GM08714 (cell line): ENCODE results near the gene FLNB.
"Not testable (repeated sequence)": the region's sequence is repeated elsewhere in the genome, so short reads cannot be mapped to it uniquely, and the experiment has no call there.

Experiments used
- H3K4me3 ChIP-seq: fragments of 200-500 bp; sonication (Bioruptor generic); 2 replicates; pipeline ENCODE4 v1.5.1; 2014; ENCODE audit warnings: mild to moderate bottlenecking, low read length, inconsistent platforms
- ZNF274 ChIP-seq: IDR thresholded peaks from 2 replicates; pipeline ENCODE4 v1.6.1; 2012; ENCODE audit warnings: mild to moderate bottlenecking, low read depth, low read length

The FLNB gene

GRCh38 chr3:58192069-58192468 lies 183.8 kb downstream of the FLNB start:
- H3K4me3 ChIP-seq, result no peak overlapping the region
- no peak for TF ChIP-seq ZNF274

GRCh38 chr3:58193682-58194407 lies 185.6 kb downstream of the FLNB start:
- TF ChIP-seq ZNF274, result no peak
- no peak overlapping the region for H3K4me3 ChIP-seq

- H3K4me3 ChIP-seq, result no peak overlapping the region
- TF ChIP-seq ZNF274, result no peak
These were observed 189.4 kb downstream of the FLNB start for GRCh38 chr3:58197588-58197987.

DNA sequence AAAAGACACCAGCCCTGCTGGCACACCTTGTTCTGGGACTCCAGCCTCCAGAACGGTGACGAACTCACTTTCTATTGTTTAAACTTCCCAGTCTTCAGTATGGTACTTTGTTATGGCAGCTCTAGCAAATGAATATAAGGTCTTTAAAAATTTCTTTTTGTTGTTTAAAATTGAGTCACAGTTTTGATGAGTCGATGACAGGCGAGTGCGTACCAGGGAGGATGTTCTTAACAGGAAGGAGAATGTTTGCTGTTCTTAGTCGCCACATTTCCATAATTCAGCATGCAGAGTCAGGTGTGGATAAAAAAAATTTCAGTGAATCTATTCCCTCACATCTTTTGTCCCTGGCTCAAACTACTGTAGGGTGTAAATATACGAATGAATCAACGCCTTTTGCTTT lies 190.1 kb downstream of the FLNB start:
- no peak overlapping the region for H3K4me3 ChIP-seq
- no peak for TF ChIP-seq ZNF274

GRCh38 chr3:58198804-58199203 lies 190.6 kb downstream of the FLNB start:
- no peak overlapping the region for H3K4me3 ChIP-seq
- TF ChIP-seq ZNF274, result no peak

- no peak for TF ChIP-seq ZNF274
- H3K4me3 ChIP-seq, result no peak overlapping the region; the same call in 1 of the 2 replicates
These were observed 192.0 kb downstream of the FLNB start for GRCh38 chr3:58200121-58200709.

DNA sequence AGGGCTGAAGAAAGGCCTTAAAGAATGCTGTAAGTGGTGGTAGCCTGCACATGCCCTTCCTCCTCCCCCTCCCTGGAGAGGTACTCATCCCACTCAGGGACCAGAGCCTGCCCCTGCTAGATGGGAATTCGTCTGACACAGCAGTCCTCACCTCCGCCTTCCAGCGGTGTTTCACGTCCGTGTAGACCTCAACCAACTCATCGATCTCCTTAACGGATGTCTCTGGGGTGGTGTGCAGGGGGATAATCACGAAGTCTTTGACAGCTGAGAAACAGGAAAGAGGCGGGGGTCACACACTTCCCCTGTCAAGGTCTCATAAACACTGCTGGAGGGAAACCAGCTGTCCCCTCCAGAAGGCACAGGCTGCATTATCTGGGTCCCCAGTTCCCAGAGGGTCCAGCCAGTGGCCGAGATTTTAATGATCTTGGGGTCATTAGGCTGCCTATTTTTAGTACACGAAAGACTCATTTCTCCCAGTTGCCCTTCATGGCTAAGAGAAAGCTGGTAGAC lies 192.7 kb downstream of the FLNB start:
- TF ChIP-seq ZNF274, result no peak
- H3K4me3 ChIP-seq, result peak overlapping the region; percentile 1; the same call in 1 of the 2 replicates

DNA sequence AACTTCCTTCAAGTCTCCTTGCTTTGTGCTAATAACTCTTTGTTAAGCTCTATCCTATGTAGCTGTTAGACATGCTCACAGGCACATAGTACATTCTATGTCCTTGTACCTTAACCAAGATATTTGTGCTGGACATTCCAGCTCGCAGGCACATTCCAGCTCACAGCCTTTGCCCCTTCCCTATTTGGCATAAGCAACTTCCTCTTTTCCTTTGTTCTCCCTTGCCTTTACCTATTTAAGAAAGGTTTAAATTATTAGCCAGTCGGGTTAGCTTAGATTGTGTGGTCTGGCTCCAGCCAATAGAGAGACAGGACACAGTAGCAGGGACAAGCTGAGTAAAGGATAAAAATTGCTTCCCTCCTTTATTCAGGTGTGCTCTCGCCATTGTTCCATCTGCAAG lies 193.2 kb downstream of the FLNB start:
- H3K4me3 ChIP-seq, result not testable (repeated sequence)

DNA sequence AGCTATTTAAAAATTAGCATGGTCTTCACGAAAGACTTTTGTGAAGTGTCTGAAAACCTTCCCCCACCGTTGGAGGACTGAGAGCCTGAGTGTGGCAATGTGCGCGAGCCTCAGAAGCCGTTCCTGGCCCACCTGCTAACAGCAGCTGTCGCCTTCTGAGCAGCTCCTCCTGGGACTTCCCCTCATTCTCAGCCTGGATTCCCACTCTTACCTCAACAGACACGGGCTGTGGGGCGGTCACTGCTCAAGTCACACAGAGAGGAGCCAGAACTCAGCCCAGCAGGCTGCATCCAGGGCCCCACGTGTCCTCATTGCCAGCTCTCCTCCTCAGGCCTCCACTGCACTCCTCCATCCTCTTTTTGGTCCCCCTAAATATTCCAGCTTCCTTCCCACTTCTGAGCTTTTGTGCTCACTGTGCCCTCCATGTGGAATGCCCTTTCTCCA lies 194.7 kb downstream of the FLNB start:
- H3K4me3 ChIP-seq, result no peak overlapping the region
- no peak for TF ChIP-seq ZNF274

DNA sequence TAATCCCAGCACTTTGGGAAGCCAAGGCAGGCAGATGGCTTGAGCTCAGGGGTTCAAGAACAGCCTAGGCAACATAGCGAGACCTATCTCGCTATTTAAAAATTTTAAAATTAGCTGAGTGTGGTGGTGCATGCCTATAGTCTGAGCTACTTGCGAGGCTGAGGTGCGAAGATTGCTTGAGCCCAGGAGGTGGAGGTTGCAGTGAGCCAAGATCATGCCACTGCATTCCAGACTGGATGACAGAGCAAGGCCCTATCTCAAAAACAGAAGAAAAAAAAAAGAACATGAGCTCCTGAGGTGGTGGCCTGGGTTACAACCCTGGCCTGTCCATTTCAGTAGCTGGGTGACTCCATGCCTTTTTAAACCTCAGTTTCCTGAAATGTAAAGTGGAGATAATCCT lies 195.3 kb downstream of the FLNB start:
- no peak overlapping the region for H3K4me3 ChIP-seq
- TF ChIP-seq ZNF274, result no peak

- TF ChIP-seq ZNF274, result no peak
- no peak overlapping the region for H3K4me3 ChIP-seq
These were observed 196.5 kb downstream of the FLNB start for GRCh38 chr3:58204720-58205119.

DNA sequence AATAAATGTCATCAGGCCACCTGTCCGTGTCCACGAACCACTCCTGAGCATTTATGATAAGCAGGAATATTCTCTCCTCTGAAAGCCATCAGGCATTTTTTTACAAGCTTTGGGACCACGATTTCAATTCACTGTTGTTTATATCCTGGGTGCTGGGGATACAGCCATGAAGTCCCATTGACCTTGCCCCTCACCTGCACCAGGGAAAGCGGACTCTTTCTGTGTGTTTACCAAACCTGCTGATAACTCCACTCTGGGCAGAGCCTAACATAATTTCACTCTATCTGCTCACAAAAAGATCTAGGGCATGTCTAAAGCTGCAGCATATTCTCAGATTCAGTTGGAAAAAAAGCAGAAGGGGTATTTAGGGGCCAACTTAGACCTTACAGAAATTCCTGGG lies 197.8 kb downstream of the FLNB start:
- no peak for TF ChIP-seq ZNF274
- no peak overlapping the region for H3K4me3 ChIP-seq

DNA sequence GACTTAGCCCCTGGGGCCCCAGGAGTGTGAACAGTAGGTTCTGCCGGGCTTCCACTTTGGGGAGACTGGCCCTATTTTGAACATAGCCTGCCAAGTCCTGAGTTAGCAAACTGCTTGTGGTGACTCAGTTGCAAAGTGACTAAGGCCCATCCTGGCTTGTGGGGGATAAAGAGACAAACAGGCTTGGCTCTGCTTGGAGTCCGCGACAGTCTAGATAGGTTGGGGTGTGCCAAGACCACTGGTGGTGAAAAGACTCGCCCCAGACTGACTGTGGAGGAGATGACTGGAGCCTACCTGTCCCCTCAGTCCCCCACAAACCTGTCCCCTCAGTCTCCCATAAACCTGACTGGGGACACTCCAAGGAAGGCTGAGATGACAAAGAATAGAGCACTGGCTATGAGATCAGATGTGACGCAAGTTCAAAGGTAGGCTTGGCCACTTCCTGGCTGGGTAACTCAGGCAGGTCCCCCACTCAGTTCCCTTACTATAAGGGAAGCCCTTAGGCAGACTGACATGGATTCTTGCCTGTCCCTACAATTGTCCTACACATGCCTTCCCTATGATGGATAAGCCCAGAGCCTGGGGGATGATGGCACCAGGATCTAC lies 198.3 kb downstream of the FLNB start:
- no peak overlapping the region for H3K4me3 ChIP-seq
- TF ChIP-seq ZNF274, result no peak

DNA sequence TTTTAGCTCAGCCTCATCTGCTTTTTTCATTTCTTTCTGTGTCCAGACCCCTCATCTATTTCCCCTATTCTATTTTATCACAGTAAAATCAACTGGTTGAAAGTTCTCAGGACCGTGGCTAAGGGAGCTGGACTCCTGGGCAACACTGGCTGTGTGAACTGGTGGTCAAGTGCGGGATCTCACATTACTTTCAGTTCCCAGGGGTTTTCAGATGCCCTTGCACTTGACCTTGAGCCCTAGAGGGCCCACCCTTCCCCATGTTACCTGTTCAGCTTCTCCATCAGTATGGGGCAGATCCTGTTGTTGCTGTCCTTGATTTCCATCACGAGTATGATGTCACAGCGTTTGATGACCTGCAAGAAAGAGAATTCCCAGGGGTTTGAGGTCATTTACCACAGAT lies 199.7 kb downstream of the FLNB start:
- H3K4me3 ChIP-seq, result no peak overlapping the region
- no peak for TF ChIP-seq ZNF274

DNA sequence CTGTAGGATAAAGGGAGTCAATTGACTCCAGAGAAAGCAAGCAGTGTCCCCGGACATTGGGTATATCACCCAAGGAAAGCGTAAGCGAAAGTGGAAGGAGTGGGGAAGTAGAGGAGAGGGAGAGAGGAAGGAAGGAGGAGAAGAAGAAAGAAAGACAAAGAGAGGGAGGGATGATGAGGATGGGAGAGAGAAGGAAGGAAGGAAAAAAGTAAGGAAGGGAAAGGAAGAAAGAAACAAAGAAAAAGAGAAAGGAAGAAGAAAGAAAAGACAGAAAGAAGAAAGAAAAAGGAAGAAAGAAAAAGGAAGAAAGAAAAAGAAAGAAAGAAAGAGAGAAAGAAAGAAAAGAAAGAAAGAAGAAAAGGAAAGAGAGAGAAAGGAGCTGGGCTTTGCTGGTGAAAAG lies 201.7 kb downstream of the FLNB start:
- H3K4me3 ChIP-seq, result no peak overlapping the region
- TF ChIP-seq ZNF274, result no peak
